ENCODE measurements around the gene TRPM6. TPM values are rescaled to one million over a fixed set of nuclear protein-coding genes. Genes with fewer than 3 reads are reported as not detected.
"Not testable (repeated sequence)": the region's sequence is repeated elsewhere in the genome, so short reads cannot be mapped to it uniquely, and the experiment has no call there.

Gene TRPM6
- total RNA-seq, 4 donors from 2014 or later = 0.30 to 2.9 (median 0.97) TPM

DNA sequence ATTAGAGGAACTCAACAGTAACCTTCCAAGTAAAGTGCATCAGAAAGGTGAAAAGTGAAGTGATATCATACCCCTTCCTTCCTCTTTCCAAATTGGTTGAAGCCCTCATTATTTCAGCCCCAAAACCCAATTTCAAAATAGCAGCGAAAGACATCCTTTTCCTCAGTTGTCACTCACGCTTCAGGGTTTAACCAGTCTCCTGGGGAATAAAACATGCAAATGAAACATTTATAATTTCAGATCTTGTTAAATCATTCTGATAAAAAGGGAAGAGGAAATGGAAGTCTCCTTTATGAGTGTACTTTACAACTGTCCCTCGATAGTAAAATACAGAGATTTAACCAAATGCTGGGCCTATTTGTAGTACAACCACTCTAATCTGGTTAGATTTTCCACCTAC lies 22.5 kb downstream of the TRPM6 start:
- no peaks in the 10 kb centered on the region for H3K36me3 ChIP-seq
- TF ChIP-seq POLR2A (IDR thresholded peaks at IDR 0.05) (no peak), EP300 (IDR thresholded peaks at IDR 0.05) (no peak)
- TF ChIP-seq, protein P1, sequence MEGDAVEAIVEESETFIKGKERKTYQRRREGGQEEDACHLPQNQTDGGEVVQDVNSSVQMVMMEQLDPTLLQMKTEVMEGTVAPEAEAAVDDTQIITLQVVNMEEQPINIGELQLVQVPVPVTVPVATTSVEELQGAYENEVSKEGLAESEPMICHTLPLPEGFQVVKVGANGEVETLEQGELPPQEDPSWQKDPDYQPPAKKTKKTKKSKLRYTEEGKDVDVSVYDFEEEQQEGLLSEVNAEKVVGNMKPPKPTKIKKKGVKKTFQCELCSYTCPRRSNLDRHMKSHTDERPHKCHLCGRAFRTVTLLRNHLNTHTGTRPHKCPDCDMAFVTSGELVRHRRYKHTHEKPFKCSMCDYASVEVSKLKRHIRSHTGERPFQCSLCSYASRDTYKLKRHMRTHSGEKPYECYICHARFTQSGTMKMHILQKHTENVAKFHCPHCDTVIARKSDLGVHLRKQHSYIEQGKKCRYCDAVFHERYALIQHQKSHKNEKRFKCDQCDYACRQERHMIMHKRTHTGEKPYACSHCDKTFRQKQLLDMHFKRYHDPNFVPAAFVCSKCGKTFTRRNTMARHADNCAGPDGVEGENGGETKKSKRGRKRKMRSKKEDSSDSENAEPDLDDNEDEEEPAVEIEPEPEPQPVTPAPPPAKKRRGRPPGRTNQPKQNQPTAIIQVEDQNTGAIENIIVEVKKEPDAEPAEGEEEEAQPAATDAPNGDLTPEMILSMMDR (IDR thresholded peaks at IDR 0.05) = no peak
- H3K27me3 ChIP-seq = no peaks in the 10 kb centered on the region
- H3K27ac ChIP-seq = no peak overlapping the region
- WGBS, 2 donors = 72 to 81% methylated on average over 3 of the region's 3 CpGs
- no peaks in the 10 kb centered on the region for H3K9me3 ChIP-seq
- DNase-seq (ENCODE audit: low spot score in 2 of 2) = no peak
- H3K4me1 ChIP-seq = no peaks in the 10 kb centered on the region
- H3K4me3 ChIP-seq = no peak overlapping the region

DNA sequence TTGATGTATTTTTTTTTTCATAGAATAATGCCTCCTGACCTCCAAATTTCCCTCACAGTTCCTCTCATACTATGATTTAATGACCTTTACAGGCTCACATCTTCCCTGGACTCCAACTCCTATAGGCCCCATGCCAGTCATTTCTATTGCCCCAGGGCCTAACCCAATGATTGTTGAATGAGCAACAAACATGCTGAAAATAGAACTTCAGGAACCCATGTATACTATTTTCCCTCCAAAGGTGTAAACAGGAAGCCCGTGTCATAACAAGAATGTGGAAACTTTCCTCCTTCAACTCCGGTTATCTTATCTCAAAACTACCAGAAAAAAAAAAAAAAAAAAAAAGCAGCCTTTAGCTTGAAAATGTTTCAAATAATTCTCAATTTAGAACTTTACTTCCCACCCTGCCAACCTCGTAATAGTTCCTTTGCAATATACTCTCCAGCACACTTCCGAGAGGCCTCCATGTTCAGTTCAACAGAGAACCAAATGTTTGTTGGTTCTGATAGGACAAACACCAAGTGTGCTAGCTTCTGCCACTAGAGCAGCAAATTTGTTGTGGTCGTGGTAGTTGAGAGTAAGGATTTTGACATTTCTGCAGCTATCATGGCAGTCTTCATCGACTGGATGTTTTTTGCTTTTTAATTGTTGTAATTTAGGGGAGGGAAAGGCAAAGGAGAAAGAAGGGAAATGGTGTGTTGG lies 25.8 kb downstream of the TRPM6 start:
- Histone ChIP-seq H3K27me3 (no peaks in the 10 kb centered on the region), H3K27ac (no peak overlapping the region), H3K9me3 (no peaks in the 10 kb centered on the region), H3K4me3 (no peak overlapping the region), H3K4me1 (no peaks in the 10 kb centered on the region), H3K36me3 (no peaks in the 10 kb centered on the region)
- no peak for DNase-seq (ENCODE audit: low spot score in 2 of 2)
- 82% methylated on average over 6 of the region's 6 CpGs for whole genome bisulfite sequencing, 2 donors
- no peak for TF ChIP-seq POLR2A (IDR thresholded peaks at IDR 0.05)
- no peak for TF ChIP-seq EP300 (IDR thresholded peaks at IDR 0.05)
- TF ChIP-seq, protein P1 (IDR thresholded peaks at IDR 0.05) = no peak

DNA sequence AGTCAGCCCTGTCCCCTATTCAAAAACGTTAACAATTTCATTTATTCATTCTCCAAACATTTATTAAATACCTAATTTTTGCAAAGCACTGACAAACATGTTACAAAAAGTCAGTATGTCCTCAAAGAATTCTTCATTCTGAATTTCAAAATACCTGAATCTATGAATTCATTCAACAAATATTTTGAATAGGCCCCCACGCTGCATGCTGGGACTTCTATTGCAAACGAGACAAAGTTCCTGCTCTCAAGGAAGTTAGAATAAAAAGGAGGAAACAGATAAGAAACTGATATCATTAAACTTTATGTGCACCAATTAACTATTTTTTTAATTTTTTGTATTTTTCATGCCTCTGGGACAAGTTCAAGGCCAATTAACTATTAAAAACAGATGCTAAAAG lies 26.6 kb downstream of the TRPM6 start:
- WGBS, 2 donors = 55 to 59% methylated on average over 3 of the region's 3 CpGs
- no peaks in the 10 kb centered on the region for H3K9me3 ChIP-seq
- H3K27me3 ChIP-seq = no peaks in the 10 kb centered on the region
- H3K4me3 ChIP-seq = no peak overlapping the region
- no peak for DNase-seq (ENCODE audit: low spot score in 2 of 2)
- H3K27ac ChIP-seq = no peak overlapping the region
- TF ChIP-seq, protein P1 (IDR thresholded peaks at IDR 0.05) = no peak
- TF ChIP-seq EP300 (IDR thresholded peaks at IDR 0.05) = no peak
- no peak for TF ChIP-seq POLR2A (IDR thresholded peaks at IDR 0.05)
- no peaks in the 10 kb centered on the region for H3K36me3 ChIP-seq
- H3K4me1 ChIP-seq = no peaks in the 10 kb centered on the region

DNA sequence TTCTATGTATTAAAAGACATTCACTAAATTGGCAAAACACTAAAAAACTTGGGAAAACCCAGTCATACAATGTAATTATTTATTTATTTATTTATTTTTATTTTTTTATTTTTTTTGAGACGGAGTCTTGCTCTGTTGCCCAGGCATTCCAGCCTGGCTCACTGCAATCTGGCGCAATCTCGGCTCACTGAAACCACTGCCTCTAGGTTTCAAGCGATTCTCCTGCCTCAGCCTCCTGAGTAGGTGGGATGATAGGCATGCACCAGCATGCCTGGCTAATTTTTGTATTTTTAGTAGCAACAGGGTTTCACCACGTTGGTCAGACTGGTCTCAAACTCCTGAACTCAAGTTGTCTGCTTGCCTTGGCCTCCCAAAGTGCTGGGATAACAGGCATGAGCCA lies 27.5 kb downstream of the TRPM6 start:
- H3K4me3 ChIP-seq; H3K4me1 ChIP-seq; H3K36me3 ChIP-seq; H3K9me3 ChIP-seq; DNase-seq (ENCODE audit: low spot score in 2 of 2); H3K27ac ChIP-seq; H3K27me3 ChIP-seq: not testable (repeated sequence)
- 89 to 90% methylated on average over 5 of the region's 5 CpGs for whole genome bisulfite sequencing, 2 donors

DNA sequence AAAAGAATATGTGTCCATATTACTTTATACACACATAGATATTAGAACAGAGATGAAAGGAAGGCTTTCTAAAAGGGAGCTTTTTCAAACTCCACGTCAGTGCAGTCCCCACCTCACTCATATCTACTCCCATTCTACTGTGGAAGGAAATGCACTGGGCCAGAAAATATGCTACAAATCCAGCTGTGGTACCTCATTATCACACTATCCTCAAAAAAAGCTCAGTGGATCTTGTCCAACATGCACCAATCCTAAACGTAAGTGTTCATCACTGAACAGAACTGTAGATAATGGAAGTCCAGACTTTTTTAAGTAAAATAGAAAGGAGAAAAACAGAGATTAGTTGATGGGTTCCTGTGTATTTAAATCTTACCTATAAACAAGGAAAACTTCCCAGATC lies 27.9 kb downstream of the TRPM6 start:
- Histone ChIP-seq H3K4me1 (no peaks in the 10 kb centered on the region), H3K27ac (no peak overlapping the region), H3K36me3 (no peaks in the 10 kb centered on the region), H3K4me3 (no peak overlapping the region), H3K9me3 (no peaks in the 10 kb centered on the region), H3K27me3 (no peaks in the 10 kb centered on the region)
- DNase-seq (ENCODE audit: low spot score in 2 of 2) = no peak
- no peak for TF ChIP-seq POLR2A (IDR thresholded peaks at IDR 0.05)
- no peak for TF ChIP-seq EP300 (IDR thresholded peaks at IDR 0.05)
- TF ChIP-seq, protein P1 (IDR thresholded peaks at IDR 0.05) = no peak
- WGBS, 2 donors = 74 to 77% methylated on average over 2 of the region's 2 CpGs
